Memory B cell (primary cell): Measurements from ENCODE around the gene AP5M1.

Experiments
- ATAC-seq: fragments of 150-1000 bp; cut with Tn5 transposase; 2 replicates; pipeline ENCODE4 v1.10.0; 2021; ENCODE audit warnings: low read depth, mild to moderate bottlenecking, moderate library complexity
- DNase-seq, 2 donors: peaks; one replicate each; pipeline ENCODE4 v3.0.0; 2022; ENCODE audit warnings: low spot score in 2 of 2
- H3K27ac Mint-ChIP-seq: one replicate; pipeline ENCODE4 v1.8.0; 2022; ENCODE audit warnings: mild to moderate bottlenecking, moderate library complexity, mixed read lengths
- H3K27me3 Mint-ChIP-seq: one replicate; pipeline ENCODE4 v1.8.0; 2022; ENCODE audit warnings: mixed read lengths
- H3K36me3 Mint-ChIP-seq: one replicate; pipeline ENCODE4 v1.8.0; 2022; ENCODE audit warnings: mild to moderate bottlenecking, mixed read lengths
- H3K4me1 Mint-ChIP-seq: one replicate; pipeline ENCODE4 v1.8.0; 2022; ENCODE audit warnings: mixed read lengths
- H3K4me3 Mint-ChIP-seq: one replicate; pipeline ENCODE4 v1.8.0; 2022; ENCODE audit warnings: mild to moderate bottlenecking, moderate library complexity, mixed read lengths
- H3K9me3 Mint-ChIP-seq: one replicate; pipeline ENCODE4 v1.8.0; 2022; ENCODE audit warnings: mixed read lengths

The AP5M1 gene

GRCh38 chr14:57262117-57262516, 6.7 kb upstream of the AP5M1 start:
- no peak overlapping the region for H3K4me3 Mint-ChIP-seq
- ATAC-seq (no peak), DNase-seq (no peak)
- H3K27me3 Mint-ChIP-seq: no peaks in the 10 kb centered on the region
- H3K27ac Mint-ChIP-seq: no peak overlapping the region
- H3K9me3 Mint-ChIP-seq: no peaks in the 10 kb centered on the region
- peaks cover 21% of the 10 kb centered on the region for H3K4me1 Mint-ChIP-seq
- H3K36me3 Mint-ChIP-seq: peaks cover 17% of the 10 kb centered on the region

- no peaks in the 10 kb centered on the region for H3K27me3 Mint-ChIP-seq
- peaks cover 33% of the 10 kb centered on the region for H3K4me1 Mint-ChIP-seq
- ATAC-seq (no peak), DNase-seq (no peak)
- H3K4me3 Mint-ChIP-seq: no peak overlapping the region
- no peak overlapping the region for H3K27ac Mint-ChIP-seq
- no peaks in the 10 kb centered on the region for H3K9me3 Mint-ChIP-seq
- H3K36me3 Mint-ChIP-seq: peaks cover 5% of the 10 kb centered on the region
Measured at GRCh38 chr14:57266065-57266464, 2.7 kb upstream of the AP5M1 start.

GRCh38 chr14:57273236-57273635, 4.5 kb downstream of the AP5M1 start:
- Mint-ChIP-seq H3K27me3 (no peaks in the 10 kb centered on the region), H3K27ac (no peak overlapping the region), H3K4me3 (no peak overlapping the region), H3K36me3 (peaks cover 13% of the 10 kb centered on the region), H3K9me3 (no peaks in the 10 kb centered on the region), H3K4me1 (peaks cover 23% of the 10 kb centered on the region)
- DNase-seq (no peak), ATAC-seq (no peak)

GRCh38 chr14:57274551-57274950, 5.8 kb downstream of the AP5M1 start:
- H3K27me3 Mint-ChIP-seq: no peaks in the 10 kb centered on the region
- no peak for ATAC-seq
- peaks cover 22% of the 10 kb centered on the region for H3K36me3 Mint-ChIP-seq
- DNase-seq: no peak
- H3K9me3 Mint-ChIP-seq: no peaks in the 10 kb centered on the region
- H3K4me1 Mint-ChIP-seq: peaks cover 28% of the 10 kb centered on the region
- no peak overlapping the region for H3K27ac Mint-ChIP-seq
- no peak overlapping the region for H3K4me3 Mint-ChIP-seq

- Mint-ChIP-seq H3K4me3 (no peak overlapping the region), H3K27ac (no peak overlapping the region), H3K36me3 (peaks cover 22% of the 10 kb centered on the region), H3K9me3 (no peaks in the 10 kb centered on the region), H3K4me1 (peaks cover 26% of the 10 kb centered on the region), H3K27me3 (no peaks in the 10 kb centered on the region)
- ATAC-seq (no peak), DNase-seq (no peak)
Measured at GRCh38 chr14:57275023-57275664, 6.4 kb downstream of the AP5M1 start.

GRCh38 chr14:57277062-57277461, 8.3 kb downstream of the AP5M1 start:
- no peak for DNase-seq
- ATAC-seq: no peak
- no peaks in the 10 kb centered on the region for H3K27me3 Mint-ChIP-seq
- no peak overlapping the region for H3K27ac Mint-ChIP-seq
- peaks cover 11% of the 10 kb centered on the region for H3K4me1 Mint-ChIP-seq
- H3K9me3 Mint-ChIP-seq: no peaks in the 10 kb centered on the region
- peaks cover 26% of the 10 kb centered on the region for H3K36me3 Mint-ChIP-seq
- H3K4me3 Mint-ChIP-seq: no peak overlapping the region

GRCh38 chr14:57287745-57288144, 19.0 kb downstream of the AP5M1 start:
- no peaks in the 10 kb centered on the region for H3K9me3 Mint-ChIP-seq
- H3K4me1 Mint-ChIP-seq: no peaks in the 10 kb centered on the region
- no peak for ATAC-seq
- DNase-seq: no peak
- no peak overlapping the region for H3K27ac Mint-ChIP-seq
- peaks cover 18% of the 10 kb centered on the region for H3K36me3 Mint-ChIP-seq
- no peaks in the 10 kb centered on the region for H3K27me3 Mint-ChIP-seq
- H3K4me3 Mint-ChIP-seq: no peak overlapping the region

- no peaks in the 10 kb centered on the region for H3K9me3 Mint-ChIP-seq
- H3K27ac Mint-ChIP-seq: no peak overlapping the region
- DNase-seq (no peak), ATAC-seq (no peak)
- H3K4me1 Mint-ChIP-seq: no peaks in the 10 kb centered on the region
- peaks cover 5% of the 10 kb centered on the region for H3K36me3 Mint-ChIP-seq
- H3K4me3 Mint-ChIP-seq: no peak overlapping the region
- H3K27me3 Mint-ChIP-seq: no peaks in the 10 kb centered on the region
Measured at GRCh38 chr14:57290751-57291150, 22.0 kb downstream of the AP5M1 start.

GRCh38 chr14:57291692-57292647, 23.2 kb downstream of the AP5M1 start:
- Mint-ChIP-seq H3K9me3 (no peaks in the 10 kb centered on the region), H3K4me3 (no peak overlapping the region), H3K36me3 (peaks cover 5% of the 10 kb centered on the region), H3K4me1 (no peaks in the 10 kb centered on the region), H3K27me3 (no peaks in the 10 kb centered on the region), H3K27ac (peak overlapping the region; percentile 31)
- DNase-seq (no peak), ATAC-seq (no peak)

- no peak overlapping the region for H3K27ac Mint-ChIP-seq
- ATAC-seq (no peak), DNase-seq (no peak)
- H3K4me1 Mint-ChIP-seq: no peaks in the 10 kb centered on the region
- no peaks in the 10 kb centered on the region for H3K9me3 Mint-ChIP-seq
- no peak overlapping the region for H3K4me3 Mint-ChIP-seq
- H3K36me3 Mint-ChIP-seq: peaks cover 2% of the 10 kb centered on the region
- no peaks in the 10 kb centered on the region for H3K27me3 Mint-ChIP-seq
Measured at GRCh38 chr14:57293866-57294837, 25.4 kb downstream of the AP5M1 start.

- Mint-ChIP-seq H3K4me1 (no peaks in the 10 kb centered on the region), H3K27me3 (no peaks in the 10 kb centered on the region), H3K9me3 (no peaks in the 10 kb centered on the region), H3K36me3 (peaks cover 2% of the 10 kb centered on the region), H3K27ac (no peak overlapping the region), H3K4me3 (no peak overlapping the region)
- ATAC-seq (no peak), DNase-seq (no peak)
Measured at GRCh38 chr14:57295239-57295638, 26.5 kb downstream of the AP5M1 start.

GRCh38 chr14:57297852-57298251, 29.1 kb downstream of the AP5M1 start:
- Mint-ChIP-seq H3K27me3 (no peaks in the 10 kb centered on the region), H3K36me3 (no peaks in the 10 kb centered on the region), H3K27ac (no peak overlapping the region), H3K4me3 (no peak overlapping the region), H3K4me1 (no peaks in the 10 kb centered on the region), H3K9me3 (no peaks in the 10 kb centered on the region)
- ATAC-seq (no peak), DNase-seq (no peak)

GRCh38 chr14:57299511-57299910, 30.7 kb downstream of the AP5M1 start:
- Mint-ChIP-seq H3K36me3 (no peaks in the 10 kb centered on the region), H3K27me3 (no peaks in the 10 kb centered on the region), H3K4me1 (no peaks in the 10 kb centered on the region), H3K9me3 (no peaks in the 10 kb centered on the region), H3K27ac (no peak overlapping the region), H3K4me3 (no peak overlapping the region)
- no peak for DNase-seq
- no peak for ATAC-seq

- DNase-seq: no peak
- no peaks in the 10 kb centered on the region for H3K4me1 Mint-ChIP-seq
- H3K27me3 Mint-ChIP-seq: peaks cover 2% of the 10 kb centered on the region
- H3K27ac Mint-ChIP-seq: no peak overlapping the region
- no peaks in the 10 kb centered on the region for H3K36me3 Mint-ChIP-seq
- H3K9me3 Mint-ChIP-seq: no peaks in the 10 kb centered on the region
- H3K4me3 Mint-ChIP-seq: no peak overlapping the region
- no peak for ATAC-seq
Measured at GRCh38 chr14:57302883-57303282, 34.1 kb downstream of the AP5M1 start.
